BJ (cell line): ENCODE measurements around the gene C14orf180. TPM values are rescaled to one million over a fixed set of nuclear protein-coding genes. Genes with fewer than 3 reads are reported as not detected.

Experiments
- CTCF ChIA-PET: fragments of 350-600 bp; formaldehyde crosslinking; extraction: SDS; loops from one replicate; lab custom pipeline; 2021; ENCODE audit warnings: antibody characterized with exemption, inconsistent platforms; lab: Yijun Ruan, JAX
- POLR2A ChIA-PET: fragments of 300-600 bp; sonication (Branson Sonifier 250); formaldehyde crosslinking; extraction: SDS; loops from one replicate; lab custom pipeline; 2021; ENCODE audit warnings: antibody characterized with exemption; lab: Charles Lee
- DNase-seq: peaks from one replicate; pipeline ENCODE4 v3.0.0-alpha.2; 2011; ENCODE audit warnings: low read depth
- H3K27me3 ChIP-seq: 2 replicates; pipeline ENCODE4 v1.6.0; 2011; ENCODE audit warnings: low read length; ENCODE audit not compliant: control insufficient read depth, insufficient read depth
- H3K36me3 ChIP-seq: 2 replicates; pipeline ENCODE4 v1.5.1; 2011; ENCODE audit warnings: low read length; ENCODE audit not compliant: control insufficient read depth, insufficient read depth
- H3K4me3 ChIP-seq: 2 replicates; pipeline ENCODE4 v1.5.1; 2011; ENCODE audit warnings: low read depth, mild to moderate bottlenecking, control low read depth, low read length
- polyA plus RNA-seq: library from polyadenylated mRNA; depleted of rRNA; stranded (reverse); fragments of >200 nt; gene quantifications from 2 replicates; pipeline ENCODE4 v1.2.3, GENCODE V29; 2011
- TF ChIP-seq, protein P1 (sequence below): IDR thresholded peaks from 2 replicates; pipeline ENCODE4 v1.5.1; 2011; ENCODE audit warnings: low read depth, mild to moderate bottlenecking, control low read depth, inconsistent platforms, low read length, moderate library complexity; ENCODE audit not compliant: insufficient read depth

The C14orf180 gene
- polyA plus RNA-seq, 1 experiment: not detected

DNA sequence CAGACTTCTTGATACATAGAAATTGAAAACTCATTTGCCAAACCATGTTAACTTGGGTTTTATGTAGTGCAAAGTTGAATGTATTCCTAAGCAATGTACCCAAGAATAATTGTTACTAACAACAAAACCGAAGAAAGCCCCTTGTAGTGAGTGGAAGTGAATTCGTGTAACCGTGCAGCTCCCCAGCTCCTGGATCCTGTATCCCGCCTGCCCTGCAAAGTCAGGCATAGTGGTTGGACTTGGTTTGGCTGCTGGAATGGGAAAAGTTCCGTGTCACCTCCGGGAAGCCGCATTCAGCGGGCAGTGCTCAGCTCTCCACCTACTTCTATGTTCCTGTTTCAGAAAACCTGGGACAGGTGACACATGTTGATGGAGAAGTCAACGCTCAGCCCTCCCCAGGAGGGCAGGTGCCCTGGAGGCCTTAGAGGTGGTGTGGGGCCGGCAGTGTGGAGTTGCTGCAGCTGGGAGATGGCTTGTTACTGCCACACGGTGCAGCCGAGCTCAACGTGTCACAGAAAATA, 29.2 kb upstream of the C14orf180 start:
- ChIA-PET CTCF (interaction anchor here (1.1 kb wide), 1 partner anchor 14 kb away, joined by 3 read pairs; no protein-coding TSS in a partner anchor), POLR2A (no interaction called here)
- DNase-seq: no peak
- H3K36me3 ChIP-seq: no peaks in the 10 kb centered on the region
- no peaks in the 10 kb centered on the region; the same call in 1 of the 2 replicates for H3K27me3 ChIP-seq
- TF ChIP-seq, protein P1, sequence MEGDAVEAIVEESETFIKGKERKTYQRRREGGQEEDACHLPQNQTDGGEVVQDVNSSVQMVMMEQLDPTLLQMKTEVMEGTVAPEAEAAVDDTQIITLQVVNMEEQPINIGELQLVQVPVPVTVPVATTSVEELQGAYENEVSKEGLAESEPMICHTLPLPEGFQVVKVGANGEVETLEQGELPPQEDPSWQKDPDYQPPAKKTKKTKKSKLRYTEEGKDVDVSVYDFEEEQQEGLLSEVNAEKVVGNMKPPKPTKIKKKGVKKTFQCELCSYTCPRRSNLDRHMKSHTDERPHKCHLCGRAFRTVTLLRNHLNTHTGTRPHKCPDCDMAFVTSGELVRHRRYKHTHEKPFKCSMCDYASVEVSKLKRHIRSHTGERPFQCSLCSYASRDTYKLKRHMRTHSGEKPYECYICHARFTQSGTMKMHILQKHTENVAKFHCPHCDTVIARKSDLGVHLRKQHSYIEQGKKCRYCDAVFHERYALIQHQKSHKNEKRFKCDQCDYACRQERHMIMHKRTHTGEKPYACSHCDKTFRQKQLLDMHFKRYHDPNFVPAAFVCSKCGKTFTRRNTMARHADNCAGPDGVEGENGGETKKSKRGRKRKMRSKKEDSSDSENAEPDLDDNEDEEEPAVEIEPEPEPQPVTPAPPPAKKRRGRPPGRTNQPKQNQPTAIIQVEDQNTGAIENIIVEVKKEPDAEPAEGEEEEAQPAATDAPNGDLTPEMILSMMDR: no peak
- H3K4me3 ChIP-seq: no peak overlapping the region

DNA sequence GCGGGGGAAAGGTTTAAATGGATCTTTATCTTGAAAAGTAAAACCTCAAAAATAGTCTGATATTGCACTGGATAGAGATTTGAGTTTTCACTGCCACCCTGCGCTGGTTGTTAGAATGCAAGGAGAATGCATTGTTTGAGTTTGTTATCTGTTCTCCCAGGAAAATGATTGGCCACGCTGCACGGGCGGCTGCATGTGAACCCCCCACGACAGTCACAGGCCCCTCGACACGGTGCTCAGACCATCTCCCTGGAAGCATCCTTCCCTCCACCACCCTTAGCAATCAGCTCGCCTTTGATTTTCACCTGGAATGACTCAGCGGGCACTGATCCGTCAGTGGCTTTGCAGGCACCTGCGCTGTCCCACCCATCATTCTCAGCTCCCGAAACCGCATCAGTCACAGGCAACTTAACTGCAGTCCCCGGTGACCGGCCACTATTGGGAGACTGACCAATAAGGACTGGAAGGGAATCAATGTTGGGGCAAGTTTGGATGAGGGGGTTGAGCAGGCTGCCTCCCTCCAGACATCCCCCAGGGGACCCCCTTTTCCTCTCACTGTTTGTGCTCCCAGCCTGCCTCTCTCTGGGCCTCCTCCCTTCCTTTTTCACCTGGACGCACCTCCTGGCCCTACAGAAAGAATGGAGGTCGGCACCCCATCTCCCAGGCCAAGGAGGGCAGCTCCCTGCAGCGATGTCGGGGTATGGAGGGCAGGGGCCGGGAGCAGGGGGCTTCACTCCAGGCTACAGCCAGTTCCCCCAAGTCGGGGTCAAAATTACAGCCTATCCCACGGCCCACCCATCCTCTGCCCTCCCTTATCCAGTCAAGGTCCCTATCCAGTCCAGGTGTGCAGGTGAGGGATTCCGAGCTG, 28.5 kb upstream of the C14orf180 start:
- ChIA-PET CTCF (interaction anchor here (1.1 kb wide), 1 partner anchor 13 kb away, joined by 3 read pairs; no protein-coding TSS in a partner anchor), POLR2A (no interaction called here)
- no peaks in the 10 kb centered on the region; the same call in 1 of the 2 replicates for H3K27me3 ChIP-seq
- TF ChIP-seq, protein P1: no peak
- no peak overlapping the region for H3K4me3 ChIP-seq
- no peak for DNase-seq
- H3K36me3 ChIP-seq: no peaks in the 10 kb centered on the region

DNA sequence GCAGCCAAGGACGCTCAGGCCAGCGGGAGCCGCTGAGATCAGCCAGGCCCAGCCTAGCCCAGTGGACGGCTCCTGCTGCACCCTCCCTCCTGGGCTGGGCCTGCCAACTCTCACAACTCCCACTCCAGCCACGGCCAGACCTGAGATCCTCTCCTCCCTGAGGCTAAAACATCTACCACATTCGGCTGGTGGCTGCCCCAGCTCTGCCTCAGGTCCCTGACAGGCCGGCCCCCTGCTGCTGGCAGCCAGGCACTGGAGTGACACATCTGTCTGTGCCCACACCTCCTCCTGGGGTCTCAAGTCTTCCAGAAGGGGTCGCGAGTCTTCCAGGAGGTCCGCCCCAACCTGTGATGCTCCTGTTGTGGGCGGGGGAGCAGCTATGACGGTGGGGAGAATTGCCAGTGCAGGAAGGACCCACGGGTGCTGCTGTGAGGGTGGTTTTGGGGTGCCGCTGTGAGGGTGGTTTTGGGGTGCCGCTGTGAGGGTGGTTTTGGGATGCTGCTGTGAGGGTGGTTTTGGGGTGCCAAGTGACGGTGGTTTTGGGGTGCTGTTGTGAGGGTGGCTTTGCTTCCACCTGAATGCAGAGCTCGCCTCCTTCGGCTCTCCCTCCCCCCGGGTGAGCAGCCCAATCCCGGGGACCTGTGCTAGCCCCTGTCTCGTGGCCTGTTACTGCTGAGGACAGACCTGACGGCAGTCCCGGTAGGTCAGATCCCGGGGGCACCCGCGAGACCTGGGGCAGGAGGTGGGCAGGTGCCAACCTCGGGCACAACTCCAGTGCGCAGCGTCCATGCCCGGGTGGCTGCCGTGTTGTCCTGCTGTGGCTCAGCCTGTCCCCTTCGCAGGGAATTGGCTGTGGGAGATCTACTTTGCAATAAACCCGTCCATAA, 27.5 kb upstream of the C14orf180 start:
- ChIA-PET CTCF (interaction anchor here (0.7 kb wide), 1 partner anchor 474 kb away, joined by 3 read pairs; no protein-coding TSS in a partner anchor), POLR2A (no interaction called here)
- H3K27me3 ChIP-seq: no peaks in the 10 kb centered on the region
- DNase-seq: no peak
- no peak overlapping the region for H3K4me3 ChIP-seq
- TF ChIP-seq, protein P1: no peak
- H3K36me3 ChIP-seq: no peaks in the 10 kb centered on the region

GRCh38 chr14:104552738-104553125, 26.8 kb upstream of the C14orf180 start:
- ChIA-PET POLR2A (no interaction called here), CTCF (interaction anchor here (0.7 to 1.6 kb wide), 2 partner anchors 11 to 475 kb away, joined by 3 to 5 read pairs; no protein-coding TSS in a partner anchor)
- no peaks in the 10 kb centered on the region for H3K36me3 ChIP-seq
- no peak overlapping the region for H3K4me3 ChIP-seq
- no peak for DNase-seq
- no peaks in the 10 kb centered on the region for H3K27me3 ChIP-seq
- TF ChIP-seq, protein P1: no peak
